K562 treated with DMSO at 1 percent for 4 hours (cell line): ENCODE results near the gene ABCC5. TPM values are rescaled to one million over a fixed set of nuclear protein-coding genes. Genes with fewer than 3 reads are reported as not detected.

ENCODE experiments used
- total RNA-seq: library from RNA; unstranded; fragments of 300-600 nt; gene quantifications from 2 replicates; pipeline ENCODE4 v1.2.3, GENCODE V29; 2022; ENCODE audit not compliant: insufficient read depth

The ABCC5 gene
- total RNA-seq, result 13.9 and 20.1 TPM in 2 replicates

DNA sequence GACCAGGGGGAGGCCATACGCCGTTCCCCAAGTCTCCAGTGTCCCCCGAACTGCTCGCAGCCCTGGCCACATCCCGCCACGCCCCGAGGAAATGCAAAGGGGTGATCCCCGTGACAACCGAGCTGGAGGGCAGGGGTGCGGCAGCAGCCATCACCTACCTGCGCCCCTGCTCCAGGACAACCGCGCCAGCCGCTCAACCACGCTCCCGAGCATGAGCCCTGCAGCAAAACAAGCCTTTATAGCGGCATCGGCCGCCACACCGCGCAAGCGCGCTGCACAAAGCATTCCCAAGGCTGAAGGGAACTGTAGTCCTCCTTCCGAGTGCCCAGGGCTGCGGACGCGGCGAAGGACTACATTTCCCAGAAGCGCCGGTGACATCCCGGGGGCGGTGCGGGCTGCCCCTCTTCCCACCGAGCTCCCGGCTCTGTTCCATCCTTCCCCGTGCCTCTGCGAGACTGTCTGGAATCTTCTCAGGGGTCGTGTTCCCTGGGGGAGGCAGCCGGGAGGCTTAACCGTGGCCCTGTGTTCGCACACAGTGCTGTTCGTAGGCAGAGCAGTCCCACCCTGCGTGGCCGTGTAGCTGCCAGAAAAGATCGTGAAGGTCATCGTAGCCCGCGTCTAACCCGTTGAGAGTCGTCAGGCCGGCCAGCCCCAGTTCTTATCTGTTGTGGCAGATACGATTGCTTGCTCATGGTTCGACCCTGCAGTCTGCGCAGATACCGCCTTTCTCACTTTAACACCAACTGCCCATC lies at the start of gene ABCC5:
TSS of gene ABCC5 (minus strand) at position 213 of the 752 bp plus-strand sequence. CDS start 3,492 bp downstream, outside the sequence.

DNA sequence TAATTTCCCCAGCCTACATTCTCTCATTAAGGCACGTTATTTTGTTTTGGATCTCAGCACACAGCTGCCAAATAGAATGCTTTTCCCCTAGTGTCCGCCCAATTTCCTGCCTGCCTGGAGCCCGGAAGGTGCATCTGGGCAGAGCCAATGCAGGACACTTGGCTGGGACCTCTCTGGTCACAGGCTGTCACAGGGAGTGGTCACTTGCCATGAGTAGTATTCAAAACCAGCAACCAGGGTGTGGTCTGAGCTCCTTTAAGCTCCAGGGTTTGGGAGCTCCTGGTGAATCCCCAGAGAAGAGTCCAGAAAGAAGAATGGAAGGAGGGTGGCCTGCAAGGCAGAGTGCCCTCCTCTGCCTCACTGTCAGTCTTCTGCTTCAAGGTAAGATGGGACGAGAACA lies 35.1 kb upstream of the ABCC5 start, which contains the start of gene HTR3C:
TSS of gene HTR3C (plus strand) at position 281 of the 400 bp plus-strand sequence. CDS start at position 315, 34 bp downstream.

DNA sequence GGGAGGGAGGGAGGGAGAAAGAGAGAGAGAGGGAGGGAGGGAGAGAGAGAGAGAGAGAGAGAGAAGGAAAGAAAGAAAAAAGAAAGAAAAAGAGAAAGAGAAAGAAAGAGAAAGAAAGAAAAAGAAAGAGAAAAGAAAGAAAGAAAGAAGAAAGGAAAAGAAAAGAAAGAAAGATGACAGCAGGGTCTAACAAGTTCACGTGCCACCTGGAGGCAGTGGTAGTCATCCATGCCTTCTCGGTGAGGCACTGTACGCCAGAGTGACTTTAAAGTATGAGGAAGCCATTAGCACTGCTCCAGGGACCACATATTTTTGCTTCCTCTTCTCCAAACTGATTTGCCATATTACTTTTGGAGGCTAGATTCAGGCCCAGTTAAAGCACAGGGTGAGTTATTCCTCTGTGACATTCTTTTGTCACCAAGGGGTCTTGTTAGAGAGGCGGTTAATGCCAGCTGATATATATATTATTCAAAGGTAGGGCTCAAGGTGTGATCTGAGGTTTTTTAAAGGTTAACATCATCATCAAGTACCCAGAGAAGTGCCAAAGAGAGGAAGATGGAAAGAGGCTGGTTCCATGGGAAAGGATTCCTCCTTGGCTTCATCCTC lies 13.6 kb upstream of the ABCC5 start, which contains the start of gene HTR3D:
TSS of gene HTR3D (plus strand) at position 556 of the 606 bp plus-strand sequence. CDS start at position 556, 0 bp downstream.

DNA sequence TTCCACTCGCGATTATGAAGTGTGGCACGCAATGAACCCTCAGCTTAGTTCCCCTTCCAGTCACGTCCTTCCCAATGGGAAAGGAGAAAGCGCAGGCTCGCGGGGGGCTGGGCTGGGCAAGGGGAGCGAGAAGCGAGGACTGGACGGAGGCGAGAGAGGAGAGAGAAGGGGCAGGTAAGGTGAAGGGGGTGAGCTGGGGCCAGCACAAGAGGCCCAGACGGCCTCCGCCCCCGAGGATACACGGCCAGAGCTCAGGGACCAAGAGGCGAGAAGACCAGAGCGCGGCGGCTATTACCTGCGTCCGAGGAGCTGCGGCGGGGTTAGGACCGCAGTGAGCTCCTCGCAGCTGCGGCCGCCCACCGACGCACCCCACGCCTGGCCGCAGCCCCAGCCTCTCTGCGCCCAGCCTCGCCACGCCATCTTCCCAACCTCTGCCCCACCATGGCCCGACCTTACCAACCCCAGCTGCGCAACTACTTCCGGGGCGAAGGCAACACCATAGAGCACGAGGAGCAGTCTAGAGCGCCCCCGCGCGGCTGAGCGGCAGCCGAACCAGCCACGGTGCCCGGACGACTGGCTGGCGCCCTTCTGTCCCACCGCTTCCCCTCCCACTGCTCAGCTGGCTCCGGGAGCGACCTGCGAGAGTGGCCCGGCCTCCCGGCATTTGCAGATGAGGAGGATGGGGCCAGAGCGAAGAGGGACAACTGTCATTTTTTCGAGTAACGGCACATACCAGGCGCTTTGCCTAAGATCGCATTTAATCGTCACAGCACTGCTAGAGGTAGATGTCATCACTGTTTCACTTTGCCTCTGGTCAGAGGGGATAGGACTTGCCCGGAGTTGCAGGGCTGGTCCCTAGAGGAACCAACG lies 133.0 kb downstream of the ABCC5 start, which contains the start of gene PARL:
TSS of gene PARL (minus strand) at position 454 of the 870 bp plus-strand sequence. CDS start at position 420, 34 bp downstream.

Other genes with a start within 250 kb of the ABCC5 start
- 2.1 and 3.2 TPM in 2 replicates for gene MAP6D1, start 192.3 kb downstream of the ABCC5 start, total RNA-seq
- gene PARL, start 133.0 kb downstream of the ABCC5 start, total RNA-seq, result 30.2 and 38.9 TPM in 2 replicates
- gene HTR3D, start 13.9 kb upstream of the ABCC5 start, total RNA-seq, result not detected in 2 replicates
- gene HTR3C, start 35.2 kb upstream of the ABCC5 start, total RNA-seq, result not detected in 2 replicates
- not detected in 2 replicates for gene HTR3E, start 79.2 kb upstream of the ABCC5 start, total RNA-seq
- gene EIF2B5, start 117.5 kb upstream of the ABCC5 start, total RNA-seq, result 49.5 and 63.6 TPM in 2 replicates
- 46.2 and 64.6 TPM in 2 replicates for gene DVL3, start 137.5 kb upstream of the ABCC5 start, total RNA-seq
- 500 and 530 TPM in 2 replicates for gene AP2M1, start 157.0 kb upstream of the ABCC5 start, total RNA-seq
- 26.8 and 32.8 TPM in 2 replicates for gene ABCF3, start 168.3 kb upstream of the ABCC5 start, total RNA-seq
- gene VWA5B2, start 211.7 kb upstream of the ABCC5 start, total RNA-seq, result 0.17 and 2.7 TPM in 2 replicates
- 91.9 and 93.1 TPM in 2 replicates for gene ALG3, start 231.1 kb upstream of the ABCC5 start, total RNA-seq
- 10.2 and 12.8 TPM in 2 replicates for gene EEF1AKMT4, start 231.8 kb upstream of the ABCC5 start, total RNA-seq
- gene CAMK2N2, start 243.7 kb upstream of the ABCC5 start, total RNA-seq, result not detected in 2 replicates